GM12873 (cell line): Measurements from ENCODE around the gene DOCK1.

Experiments used
- TF ChIP-seq, protein P1 (sequence below): IDR thresholded peaks from 2 replicates; pipeline ENCODE4 v1.5.1; 2012; ENCODE audit warnings: low read depth, mild to moderate bottlenecking, moderate library complexity, low read length, control low read depth; ENCODE audit not compliant: insufficient read depth; ENCODE audit errors: missing control alignments

DOCK1 gene

DNA sequence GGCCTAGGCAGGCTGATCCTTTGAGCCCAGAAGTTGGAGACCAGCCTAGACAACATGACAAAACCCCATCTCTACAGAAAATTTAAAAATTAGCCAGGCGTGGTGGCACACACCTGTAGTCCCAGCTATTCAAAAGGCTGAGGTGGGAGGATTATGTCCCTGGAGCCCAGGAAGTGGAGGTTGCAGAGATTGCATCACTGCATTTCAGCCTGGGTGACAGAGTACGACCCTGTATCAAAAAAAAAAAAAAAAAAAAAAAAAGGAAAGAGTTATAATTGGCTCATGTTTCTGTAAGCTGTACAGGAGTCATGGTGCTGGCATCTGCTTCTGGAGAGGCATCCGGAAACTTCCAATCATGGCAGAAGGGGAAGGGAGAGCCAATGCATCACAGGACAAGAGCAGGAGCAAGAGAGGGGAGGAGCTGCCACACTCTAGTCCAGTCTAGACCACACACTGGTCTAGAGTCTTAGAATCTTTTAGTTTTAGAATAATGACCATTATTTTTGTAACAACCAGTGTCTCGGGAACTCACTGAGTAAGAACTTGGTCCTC, 16.8 kb downstream of the DOCK1 start:
- TF ChIP-seq, protein P1, sequence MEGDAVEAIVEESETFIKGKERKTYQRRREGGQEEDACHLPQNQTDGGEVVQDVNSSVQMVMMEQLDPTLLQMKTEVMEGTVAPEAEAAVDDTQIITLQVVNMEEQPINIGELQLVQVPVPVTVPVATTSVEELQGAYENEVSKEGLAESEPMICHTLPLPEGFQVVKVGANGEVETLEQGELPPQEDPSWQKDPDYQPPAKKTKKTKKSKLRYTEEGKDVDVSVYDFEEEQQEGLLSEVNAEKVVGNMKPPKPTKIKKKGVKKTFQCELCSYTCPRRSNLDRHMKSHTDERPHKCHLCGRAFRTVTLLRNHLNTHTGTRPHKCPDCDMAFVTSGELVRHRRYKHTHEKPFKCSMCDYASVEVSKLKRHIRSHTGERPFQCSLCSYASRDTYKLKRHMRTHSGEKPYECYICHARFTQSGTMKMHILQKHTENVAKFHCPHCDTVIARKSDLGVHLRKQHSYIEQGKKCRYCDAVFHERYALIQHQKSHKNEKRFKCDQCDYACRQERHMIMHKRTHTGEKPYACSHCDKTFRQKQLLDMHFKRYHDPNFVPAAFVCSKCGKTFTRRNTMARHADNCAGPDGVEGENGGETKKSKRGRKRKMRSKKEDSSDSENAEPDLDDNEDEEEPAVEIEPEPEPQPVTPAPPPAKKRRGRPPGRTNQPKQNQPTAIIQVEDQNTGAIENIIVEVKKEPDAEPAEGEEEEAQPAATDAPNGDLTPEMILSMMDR: no peak

DNA sequence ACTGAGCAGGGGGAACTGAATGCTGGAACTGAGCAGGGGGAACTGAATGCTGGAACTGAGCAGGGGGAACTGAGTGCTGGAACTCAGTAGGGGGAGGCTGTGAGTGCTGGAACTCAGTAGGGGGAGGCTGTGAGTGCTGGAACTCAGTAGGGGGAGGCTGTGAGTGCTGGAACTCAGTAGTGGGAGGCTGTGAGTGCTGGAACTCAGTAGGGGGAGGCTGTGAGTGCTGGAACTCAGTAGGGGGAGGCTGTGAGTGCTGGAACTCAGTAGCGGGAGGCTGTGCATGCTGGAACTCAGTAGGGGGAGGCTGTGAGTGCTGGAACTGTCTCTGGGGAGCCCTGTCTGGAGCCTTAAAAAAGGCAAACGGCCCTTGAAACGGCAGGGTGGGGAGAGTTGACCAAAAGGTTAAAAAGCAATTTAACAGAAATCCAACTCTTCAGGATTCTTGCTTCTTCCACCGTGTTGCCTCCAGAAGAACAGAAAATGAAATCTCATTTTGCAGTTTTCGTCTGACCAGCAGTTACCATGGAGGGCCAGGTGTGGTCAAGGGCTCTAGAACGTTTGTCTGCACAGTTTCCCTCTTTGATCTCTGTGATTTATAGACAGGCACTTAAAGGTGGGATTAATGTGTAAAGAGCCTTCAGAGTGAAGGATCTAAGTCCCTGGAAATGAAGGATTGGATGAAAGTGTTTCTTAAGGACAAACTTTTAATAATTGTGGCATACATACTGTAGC, 19.1 kb downstream of the DOCK1 start:
- TF ChIP-seq, protein P1: no peak

DNA sequence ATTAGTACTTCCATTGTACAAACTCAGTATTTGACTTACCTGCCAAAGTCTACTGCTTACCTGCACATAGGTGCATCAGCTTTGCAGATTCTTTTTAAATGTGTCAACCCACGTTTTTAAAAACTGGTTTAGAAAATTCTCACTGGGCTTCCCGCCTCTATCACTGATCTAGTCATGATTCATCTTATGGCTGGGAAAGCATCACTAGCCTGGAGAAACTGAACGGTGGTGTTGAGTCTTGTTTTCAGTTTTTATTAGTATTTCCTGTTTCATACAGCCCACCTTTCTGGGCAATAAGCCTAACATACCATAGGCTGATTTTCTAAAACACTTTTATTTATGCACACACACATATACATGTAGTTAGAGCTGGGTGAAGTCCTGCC, 19.7 kb downstream of the DOCK1 start:
- TF ChIP-seq, protein P1: no peak

DNA sequence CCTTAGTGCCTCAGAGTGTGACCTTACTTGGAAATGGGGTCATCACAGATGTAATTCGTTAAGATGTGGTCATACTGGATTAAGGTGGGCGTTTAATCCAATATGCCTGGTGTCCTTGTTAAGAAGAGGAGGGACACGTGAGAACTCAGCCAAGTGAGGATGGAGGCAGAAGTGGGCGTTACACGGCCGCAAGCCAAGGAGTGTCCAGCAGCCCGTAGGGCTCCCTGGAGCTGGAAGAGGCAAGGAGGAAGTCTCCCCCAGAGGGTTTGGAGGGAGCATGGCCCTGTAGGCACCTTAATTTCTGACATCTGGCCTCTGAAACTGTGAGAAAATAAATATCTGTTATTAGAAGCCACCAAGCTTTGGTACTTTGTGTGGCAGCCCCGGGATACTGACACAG, 21.3 kb downstream of the DOCK1 start:
- TF ChIP-seq, protein P1: no peak

DNA sequence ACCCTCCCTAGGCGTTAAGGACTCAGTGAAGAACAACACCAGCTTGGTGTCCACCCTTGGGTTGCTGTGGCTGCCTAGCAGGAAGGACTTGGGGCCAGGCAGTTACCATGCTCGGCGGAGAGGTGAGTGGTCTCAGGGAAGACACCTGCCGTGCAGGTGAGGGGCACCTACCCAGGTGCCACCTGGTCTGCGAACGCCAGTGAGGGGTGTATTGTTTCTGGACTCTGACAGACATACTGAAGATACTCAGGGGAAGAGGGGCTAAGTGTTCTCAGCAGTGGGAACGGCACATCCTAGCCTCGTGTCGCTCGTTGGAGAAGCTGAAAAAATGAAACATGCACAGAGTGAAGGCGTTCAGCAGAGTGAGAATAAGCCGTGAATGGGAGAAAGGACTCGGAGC, 22.6 kb downstream of the DOCK1 start:
- TF ChIP-seq, protein P1: no peak

DNA sequence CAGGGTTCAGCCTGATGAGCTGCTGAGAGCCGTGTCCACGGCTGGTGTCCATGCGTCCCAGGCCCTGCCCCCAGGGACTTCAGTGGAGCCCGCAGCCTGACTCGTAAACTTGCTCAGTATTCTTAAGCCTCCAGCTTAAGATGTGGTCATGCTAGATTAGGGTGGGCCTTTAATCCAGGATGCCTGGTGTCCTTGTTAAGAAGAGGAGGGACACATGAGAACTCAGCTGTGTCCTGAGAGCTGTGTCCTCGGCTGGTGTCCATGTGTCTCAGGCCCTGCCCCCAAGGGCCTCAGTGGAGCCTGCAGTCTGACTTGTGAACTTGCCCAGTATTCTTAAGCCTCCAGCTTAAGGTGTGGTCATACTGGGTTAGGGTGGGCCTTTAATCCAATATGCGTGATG, 23.0 kb downstream of the DOCK1 start:
- TF ChIP-seq, protein P1: no peak

DNA sequence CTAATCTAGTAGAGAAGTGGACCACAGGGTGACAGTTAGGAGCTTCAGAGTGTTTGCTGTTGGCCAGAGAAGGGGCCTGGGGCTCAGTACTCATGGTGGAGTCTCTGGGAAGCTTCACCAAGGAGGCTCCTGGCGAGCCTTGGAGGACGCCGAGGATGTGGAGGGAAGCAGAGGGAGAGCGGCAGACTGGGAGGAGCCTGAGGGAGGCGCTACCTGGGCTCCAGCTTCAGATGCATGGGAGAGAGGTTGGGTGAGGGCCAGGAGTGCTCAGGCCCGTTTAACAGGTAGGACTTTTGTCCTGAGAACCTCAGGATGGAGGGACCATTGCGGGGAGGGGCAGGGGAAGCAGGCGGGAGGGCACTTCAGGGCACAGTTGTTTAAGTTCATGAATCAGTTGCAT, 24.2 kb downstream of the DOCK1 start:
- TF ChIP-seq, protein P1: no peak
